GM12878 (cell line): ENCODE results near the gene MYL12A. TPM values are rescaled to one million over a fixed set of nuclear protein-coding genes. Genes with fewer than 3 reads are reported as not detected.

ENCODE experiments used
- ATAC-seq: fragments of 200-7000 bp; cut with Tn5 transposase; 3 replicates; pipeline ENCODE4 v1.9.1; 2020; ENCODE audit warnings: mild to moderate bottlenecking, moderate library complexity
- BruUV-seq: library from RNA; stranded (reverse); fragments of 400-500 nt; replicated peaks from 2 replicates; lab custom pipeline; 2021; lab: Mats Ljungman, UMichigan
- CTCF ChIA-PET: fragments of 300-600 bp; sonication (Branson Sonifier 250); formaldehyde crosslinking; extraction: SDS; loops from one replicate; lab custom pipeline; 2021; ENCODE audit warnings: inconsistent platforms; lab: Yijun Ruan, JAX
- POLR2A ChIA-PET: fragments of 350-600 bp; formaldehyde crosslinking; extraction: SDS; loops from one replicate; lab custom pipeline; 2021; ENCODE audit warnings: inconsistent platforms; lab: Charles Lee
- RAD21 ChIA-PET: fragments of 300-600 bp; sonication (Branson Sonifier 250); formaldehyde crosslinking; loops from one replicate; lab custom pipeline; 2023; ENCODE audit warnings: antibody characterized with exemption; ENCODE audit not compliant: unreplicated experiment; lab: Charles Lee
- SMC1A ChIA-PET: fragments of 300-600 bp; sonication (Branson Sonifier 250); formaldehyde crosslinking; loops from one replicate; lab custom pipeline; 2023; ENCODE audit not compliant: unreplicated experiment, uncharacterized antibody; lab: Charles Lee
- DNase-seq: peaks from one replicate; pipeline ENCODE4 v3.0.0-alpha.2; 2011; ENCODE audit warnings: low read depth, low spot score
- FAIRE-seq: peaks from 3 replicates; lab custom pipeline; 2011; peaks lifted over from hg19 to GRCh38; lab: Jason Lieb, UNC
- H2AFZ ChIP-seq: 2 replicates; pipeline ENCODE4 v1.6.0; 2011; ENCODE audit warnings: low read depth, low read length, control low read depth; ENCODE audit not compliant: control insufficient read depth
- H3K27ac ChIP-seq: 2 replicates; pipeline ENCODE4 v1.5.1; 2011; ENCODE audit warnings: control low read depth; ENCODE audit not compliant: control insufficient read depth, insufficient read depth
- H3K27me3 ChIP-seq, 2 experiments: replicated peaks in 1 of 2; 2 replicates each; pipeline versions ENCODE4 v1.6.0 to v1.6.1; 2011; ENCODE audit warnings: low read length in 1 of 2; ENCODE audit not compliant: control insufficient read depth in 2 of 2, insufficient read depth in 2 of 2
- H3K36me3 ChIP-seq, 2 experiments: 2 replicates each; pipeline ENCODE4 v1.5.1; 2011; ENCODE audit warnings: low read length in 1 of 2; ENCODE audit not compliant: control insufficient read depth in 2 of 2, insufficient read depth in 2 of 2
- H3K4me1 ChIP-seq: 2 replicates; pipeline ENCODE4 v1.6.1; 2011; ENCODE audit warnings: mild to moderate bottlenecking, low read length, moderate library complexity, mixed read lengths; ENCODE audit not compliant: control insufficient read depth, insufficient read depth
- H3K4me2 ChIP-seq: 2 replicates; pipeline ENCODE4 v1.6.0; 2011; ENCODE audit warnings: control low read depth; ENCODE audit not compliant: control insufficient read depth, insufficient read depth
- H3K4me3 ChIP-seq: fragments of 200-600 bp; sonication (generic); 2 replicates; pipeline ENCODE4 v1.5.1; 2016
- H3K79me2 ChIP-seq: 2 replicates; pipeline ENCODE4 v1.6.0; 2011; ENCODE audit warnings: low read length; ENCODE audit not compliant: control insufficient read depth, insufficient read depth
- H3K9ac ChIP-seq: 2 replicates; pipeline ENCODE4 v1.8.0; 2011; ENCODE audit warnings: low read length, control low read depth, mixed read lengths; ENCODE audit not compliant: control insufficient read depth, insufficient read depth
- H3K9me3 ChIP-seq: replicated peaks from 3 replicates; pipeline ENCODE4 v1.5.1; 2011; ENCODE audit warnings: mild to moderate bottlenecking, low read length; ENCODE audit not compliant: control insufficient read depth, insufficient read depth
- H4K20me1 ChIP-seq: 2 replicates; pipeline ENCODE4 v1.6.0; 2011; ENCODE audit not compliant: control insufficient read depth, insufficient read depth
- BCLAF1 ChIP-seq: fragments of 450-650 bp; IDR thresholded peaks from 2 replicates; pipeline ENCODE4 v1.6.1; 2017; ENCODE audit warnings: antibody characterized with exemption, mild to moderate bottlenecking, moderate library complexity
- EED ChIP-seq: sonication (generic); IDR thresholded peaks from 2 replicates; pipeline ENCODE4 v1.6.1; 2016; ENCODE audit warnings: antibody characterized with exemption, low read depth
- FOS ChIP-seq: IDR thresholded peaks from 3 replicates; pipeline ENCODE4 v1.6.1; 2011; ENCODE audit warnings: borderline replicate concordance; ENCODE audit not compliant: insufficient read length; ENCODE audit errors: extremely low read depth
- FOXM1 ChIP-seq: IDR thresholded peaks from 2 replicates; pipeline ENCODE4 v1.6.1; 2012; ENCODE audit warnings: low read depth, mild to moderate bottlenecking, inconsistent platforms, low read length, moderate library complexity
- GABPA ChIP-seq: IDR thresholded peaks from 2 replicates; pipeline ENCODE4 v1.6.1; 2014; ENCODE audit warnings: antibody characterized with exemption, low read depth, mild to moderate bottlenecking, inconsistent platforms
- HDGF ChIP-seq: fragments of 450-650 bp; IDR thresholded peaks from 2 replicates; pipeline ENCODE4 v1.6.1; 2016; ENCODE audit warnings: antibody characterized with exemption
- IKZF1 ChIP-seq: fragments of 450-650 bp; conservative IDR thresholded peaks from 2 replicates; pipeline ENCODE4 v1.6.1; 2017; ENCODE audit warnings: antibody characterized with exemption, mild to moderate bottlenecking
- MTA3 ChIP-seq: IDR thresholded peaks from 2 replicates; pipeline ENCODE4 v1.6.1; 2012; ENCODE audit warnings: low read length, inconsistent platforms, borderline replicate concordance
- MYB ChIP-seq: fragments of 150-350 bp; IDR thresholded peaks from 2 replicates; pipeline ENCODE4 v1.6.1; 2014; ENCODE audit warnings: mild to moderate bottlenecking, low read depth, low read length, borderline replicate concordance
- NFIC ChIP-seq: IDR thresholded peaks from 2 replicates; pipeline ENCODE4 v1.6.1; 2012; ENCODE audit warnings: low read depth, mild to moderate bottlenecking, inconsistent platforms, low read length, moderate library complexity
- NFYB ChIP-seq: IDR thresholded peaks from 2 replicates; pipeline ENCODE4 v1.6.1; 2011; ENCODE audit warnings: low read depth, mild to moderate bottlenecking, low read length, improper control_type of control experiment, moderate library complexity; ENCODE audit not compliant: insufficient read depth
- PAX8 ChIP-seq: fragments of 450-650 bp; IDR thresholded peaks from 2 replicates; pipeline ENCODE4 v1.6.1; 2017; ENCODE audit warnings: mild to moderate bottlenecking, moderate library complexity
- SMAD5 ChIP-seq: IDR thresholded peaks from 2 replicates; pipeline ENCODE4 v1.6.1; 2016; ENCODE audit warnings: antibody characterized with exemption, low read depth
- SPI1 ChIP-seq: IDR thresholded peaks from 2 replicates; pipeline ENCODE4 v1.6.1; 2011; ENCODE audit warnings: low read depth, mild to moderate bottlenecking, low read length, moderate library complexity, borderline replicate concordance; ENCODE audit not compliant: insufficient read depth
- SRF ChIP-seq, 2 experiments: IDR thresholded peaks; 2 replicates each; pipeline ENCODE4 v1.6.1; 2011; ENCODE audit warnings: low read depth in 2 of 2, low read length in 2 of 2, mild to moderate bottlenecking in 1 of 2, moderate library complexity in 1 of 2
- YBX1 ChIP-seq: fragments of 450-650 bp; IDR thresholded peaks from 2 replicates; pipeline ENCODE4 v1.6.1; 2016; ENCODE audit warnings: antibody characterized with exemption
- WGBS: methylation state at CpG from one replicate; pipeline ENCODE4 v1.1.6; 2016; ENCODE audit warnings: low lambda C conversion rate; ENCODE audit not compliant: insufficient replicate concordance, insufficient coverage; ENCODE audit errors: missing lambda C conversion rate; 5-methylcytosine and 5-hydroxymethylcytosine counted together
- in situ Hi-C: fragments of 300-500 bp; cut with MboI; formaldehyde crosslinking; loops from 9 replicates; pipeline ENCODE4 v1.14.3; 2018; ENCODE audit warnings: mixed read lengths
- intact Hi-C: fragments of 100-400 bp; cut with micrococcal nuclease; formaldehyde crosslinking; loops from one replicate; pipeline ENCODE4 v1.14.2; 2022; ENCODE audit not compliant: unreplicated experiment
- polyA plus RNA-seq, 11 experiments: library from polyadenylated mRNA; depleted of rRNA in 4 of 11; unstranded in 6 of 11; stranded (reverse) in 5 of 11; fragments of >200 nt; fragmentation: Nextera tagmentation in 4 of 11; fragmentation: Illumina TruSeq in 1 of 11; extraction: Ambion mirVana in 4 of 11; extraction: Trizol in 1 of 11; gene quantifications; 1 replicate in 1 of 11; 2 replicates in 10 of 11; pipeline versions ENCODE4 v1.2.1 to v1.2.3, GENCODE V29; 2011 to 2016; ENCODE audit warnings: inconsistent platforms in 2 of 11, missing spikeins in 2 of 11, low read depth in 1 of 11
- total RNA-seq, 4 experiments: library from RNA; depleted of rRNA in 3 of 4; stranded (reverse); fragments of >200 nt in 3 of 4; fragmentation: Illumina TruSeq in 1 of 4; extraction: Trizol in 1 of 4; gene quantifications; 2 replicates each; pipeline versions ENCODE4 v1.2.1 to v1.2.3, GENCODE V29; 2013 to 2021
- TF ChIP-seq, protein P1 (sequence below): fragments of 450-650 bp; IDR thresholded peaks from 2 replicates; pipeline ENCODE4 v1.6.1; 2018; ENCODE audit warnings: mild to moderate bottlenecking, low read depth, moderate library complexity; ENCODE audit not compliant: partially characterized antibody
- TF ChIP-seq, protein P2 (sequence below): fragments of 450-650 bp; IDR thresholded peaks from 2 replicates; pipeline ENCODE4 v1.6.1; 2014; ENCODE audit warnings: mild to moderate bottlenecking

Gene MYL12A
- total and polyA plus RNA-seq, 10 of the 15 experiments (the other 5 are each of a cell fraction or from before 2014, with no cell fraction given) = 488 to 1,663 (median 924) TPM

- intact Hi-C loops (no loop called here), in situ Hi-C loops (loop anchor here (25.0 kb wide), 1 partner anchor 999 kb away; no protein-coding TSS in a partner anchor)
- Histone ChIP-seq H4K20me1 (no peaks in the 10 kb centered on the region), H3K9me3 (no peaks in the 10 kb centered on the region), H3K4me2 (peak overlapping the region; percentile 83), H3K36me3 (peaks cover 0 to 12% of the 10 kb centered on the region in 2 experiments; a peak in 1 of 4 replicates), H3K79me2 (peaks cover 72% of the 10 kb centered on the region), H3K4me3 (peak overlapping the region; percentile 84), H3K9ac (peak overlapping the region; percentile 86), H3K27ac (peak overlapping the region; percentile 91), H3K27me3 (no peaks in the 10 kb centered on the region), H3K4me1 (peaks cover 6% of the 10 kb centered on the region), H2AFZ (no peak overlapping the region)
- no peak for ATAC-seq
- FAIRE-seq = no peak
- DNase-seq = no peak
- CTCF ChIA-PET = interaction anchor here (0.7 to 3.4 kb wide), 8 partner anchors 9 to 333 kb away, joined by 3 to 15 read pairs (median 4); partner anchors contain the start of gene MYL12A
- RAD21 ChIA-PET = interaction anchor here (1.0 to 4.6 kb wide), 8 partner anchors 7 to 403 kb away, joined by 3 to 37 read pairs (median 8); partner anchors contain the start of gene MYL12A
- WGBS = 7% methylated on average over 8 of the region's 8 CpGs
- POLR2A ChIA-PET = interaction anchor here (0.6 to 5.1 kb wide), 10 partner anchors 8 to 340 kb away, joined by 3 to 36 read pairs (median 4); partner anchors contain the start of gene MYL12A
- TSS peak; percentile 65 for BruUV-seq
- SMC1A ChIA-PET = interaction anchor here (0.6 to 5.2 kb wide), 14 partner anchors 11 to 722 kb away, joined by 3 to 105 read pairs (median 3); partner anchors contain the start of gene MYL12A
- TF ChIP-seq IKZF1 (no peak), SMAD5 (no peak), NFIC (no peak), PAX8 (no peak), GABPA (no peak), FOXM1 (no peak), NFYB (no peak), YBX1 (no peak), FOS (no peak), SPI1 (no peak), MTA3 (no peak), HDGF (no peak), SRF (IDR thresholded peaks at IDR 0.05; ENCODE audit: low read depth in 2 of 2, low read length in 2 of 2) (no peak), BCLAF1 (no peak), MYB (no peak), EED (no peak)
- TF ChIP-seq, protein P1, sequence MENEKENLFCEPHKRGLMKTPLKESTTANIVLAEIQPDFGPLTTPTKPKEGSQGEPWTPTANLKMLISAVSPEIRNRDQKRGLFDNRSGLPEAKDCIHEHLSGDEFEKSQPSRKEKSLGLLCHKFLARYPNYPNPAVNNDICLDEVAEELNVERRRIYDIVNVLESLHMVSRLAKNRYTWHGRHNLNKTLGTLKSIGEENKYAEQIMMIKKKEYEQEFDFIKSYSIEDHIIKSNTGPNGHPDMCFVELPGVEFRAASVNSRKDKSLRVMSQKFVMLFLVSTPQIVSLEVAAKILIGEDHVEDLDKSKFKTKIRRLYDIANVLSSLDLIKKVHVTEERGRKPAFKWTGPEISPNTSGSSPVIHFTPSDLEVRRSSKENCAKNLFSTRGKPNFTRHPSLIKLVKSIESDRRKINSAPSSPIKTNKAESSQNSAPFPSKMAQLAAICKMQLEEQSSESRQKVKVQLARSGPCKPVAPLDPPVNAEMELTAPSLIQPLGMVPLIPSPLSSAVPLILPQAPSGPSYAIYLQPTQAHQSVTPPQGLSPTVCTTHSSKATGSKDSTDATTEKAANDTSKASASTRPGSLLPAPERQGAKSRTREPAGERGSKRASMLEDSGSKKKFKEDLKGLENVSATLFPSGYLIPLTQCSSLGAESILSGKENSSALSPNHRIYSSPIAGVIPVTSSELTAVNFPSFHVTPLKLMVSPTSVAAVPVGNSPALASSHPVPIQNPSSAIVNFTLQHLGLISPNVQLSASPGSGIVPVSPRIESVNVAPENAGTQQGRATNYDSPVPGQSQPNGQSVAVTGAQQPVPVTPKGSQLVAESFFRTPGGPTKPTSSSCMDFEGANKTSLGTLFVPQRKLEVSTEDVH = no peak
- TF ChIP-seq, protein P2, sequence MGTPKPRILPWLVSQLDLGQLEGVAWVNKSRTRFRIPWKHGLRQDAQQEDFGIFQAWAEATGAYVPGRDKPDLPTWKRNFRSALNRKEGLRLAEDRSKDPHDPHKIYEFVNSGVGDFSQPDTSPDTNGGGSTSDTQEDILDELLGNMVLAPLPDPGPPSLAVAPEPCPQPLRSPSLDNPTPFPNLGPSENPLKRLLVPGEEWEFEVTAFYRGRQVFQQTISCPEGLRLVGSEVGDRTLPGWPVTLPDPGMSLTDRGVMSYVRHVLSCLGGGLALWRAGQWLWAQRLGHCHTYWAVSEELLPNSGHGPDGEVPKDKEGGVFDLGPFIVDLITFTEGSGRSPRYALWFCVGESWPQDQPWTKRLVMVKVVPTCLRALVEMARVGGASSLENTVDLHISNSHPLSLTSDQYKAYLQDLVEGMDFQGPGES = no peak
Measured at GRCh38 chr18:3263132-3263700, 15.6 kb downstream of the MYL12A start.
